AG04449 (cell line): ENCODE measurements around the gene CBX8.

Source experiments
- CTCF ChIA-PET: fragments of 350-600 bp; formaldehyde crosslinking; extraction: SDS; loops from one replicate; lab custom pipeline; 2021; ENCODE audit warnings: antibody characterized with exemption; lab: Yijun Ruan, JAX
- POLR2A ChIA-PET: fragments of 400-600, 350-600 bp; formaldehyde crosslinking; extraction: SDS; loops from one replicate; lab custom pipeline; 2020; ENCODE audit warnings: antibody characterized with exemption, inconsistent platforms; lab: Yijun Ruan, JAX
- DNase-seq: peaks from one replicate; pipeline ENCODE4 v3.0.0-alpha.2; 2010; ENCODE audit warnings: low read depth, low spot score
- H3K4me3 ChIP-seq: 2 replicates; pipeline ENCODE4 v1.5.1; 2011; ENCODE audit warnings: low read depth, mild to moderate bottlenecking, control low read depth, low read length
- TF ChIP-seq, protein P1 (sequence below): IDR thresholded peaks from one replicate; pipeline ENCODE4 v1.5.1; 2011; ENCODE audit warnings: mild to moderate bottlenecking, moderate library complexity, low read length, control low read depth, inconsistent platforms; ENCODE audit not compliant: insufficient read depth; ENCODE audit errors: missing control alignments

Gene CBX8

DNA sequence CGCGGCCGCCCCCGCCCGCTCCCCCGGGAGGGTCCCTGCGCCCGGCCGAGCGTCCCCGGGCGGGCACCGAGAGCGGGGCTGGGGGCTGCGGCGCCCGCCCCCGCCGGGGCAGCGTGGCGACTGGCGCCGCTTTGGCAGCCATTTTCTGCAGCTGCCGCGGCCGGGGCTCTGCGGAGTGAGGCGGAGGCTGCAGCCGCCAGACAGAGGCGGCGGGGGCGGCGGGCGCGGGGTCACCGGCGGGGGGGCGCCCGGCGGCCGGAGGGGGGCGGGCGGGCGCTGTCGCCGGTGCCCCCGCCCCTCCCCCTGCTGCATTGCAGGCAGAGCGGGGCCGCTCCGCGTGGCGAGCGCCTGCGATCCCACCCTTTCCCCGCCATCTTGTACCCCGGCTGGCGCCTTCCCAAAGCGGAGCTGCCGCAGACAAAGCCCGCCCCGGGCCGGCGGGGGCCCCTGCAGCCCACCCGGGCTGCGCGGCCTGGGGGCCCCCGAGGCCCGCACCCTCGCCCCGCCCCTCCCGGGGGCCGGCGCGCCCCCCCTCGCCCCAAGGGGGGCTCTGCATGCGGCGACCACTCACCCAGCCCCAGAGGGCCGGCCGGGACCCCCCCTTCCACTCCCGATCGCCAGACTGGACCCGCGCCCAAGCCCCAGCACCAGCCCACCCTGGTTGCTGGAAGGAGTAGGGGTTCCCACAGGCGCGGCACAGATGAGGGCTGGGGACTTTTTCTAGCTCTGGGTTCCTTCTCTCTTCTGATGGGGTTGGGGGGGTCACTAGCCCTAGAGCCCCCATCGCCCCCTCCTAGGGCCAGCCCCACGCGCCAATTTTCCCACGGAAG lies 16.6 kb upstream of the CBX8 start:
- CTCF ChIA-PET = interaction anchor here (1.0 to 2.5 kb wide), 7 partner anchors 9 to 192 kb away, joined by 3 to 19 read pairs (median 5); partner anchors contain the start of gene CBX8
- no peak for DNase-seq
- H3K4me3 ChIP-seq = peak overlapping the region; percentile 38
- POLR2A ChIA-PET = interaction anchor here (1.5 kb wide), 1 partner anchor 26 kb away, joined by 6 read pairs; the partner anchor contains the start of gene CBX4
- TF ChIP-seq, protein P1, sequence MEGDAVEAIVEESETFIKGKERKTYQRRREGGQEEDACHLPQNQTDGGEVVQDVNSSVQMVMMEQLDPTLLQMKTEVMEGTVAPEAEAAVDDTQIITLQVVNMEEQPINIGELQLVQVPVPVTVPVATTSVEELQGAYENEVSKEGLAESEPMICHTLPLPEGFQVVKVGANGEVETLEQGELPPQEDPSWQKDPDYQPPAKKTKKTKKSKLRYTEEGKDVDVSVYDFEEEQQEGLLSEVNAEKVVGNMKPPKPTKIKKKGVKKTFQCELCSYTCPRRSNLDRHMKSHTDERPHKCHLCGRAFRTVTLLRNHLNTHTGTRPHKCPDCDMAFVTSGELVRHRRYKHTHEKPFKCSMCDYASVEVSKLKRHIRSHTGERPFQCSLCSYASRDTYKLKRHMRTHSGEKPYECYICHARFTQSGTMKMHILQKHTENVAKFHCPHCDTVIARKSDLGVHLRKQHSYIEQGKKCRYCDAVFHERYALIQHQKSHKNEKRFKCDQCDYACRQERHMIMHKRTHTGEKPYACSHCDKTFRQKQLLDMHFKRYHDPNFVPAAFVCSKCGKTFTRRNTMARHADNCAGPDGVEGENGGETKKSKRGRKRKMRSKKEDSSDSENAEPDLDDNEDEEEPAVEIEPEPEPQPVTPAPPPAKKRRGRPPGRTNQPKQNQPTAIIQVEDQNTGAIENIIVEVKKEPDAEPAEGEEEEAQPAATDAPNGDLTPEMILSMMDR = no peak

DNA sequence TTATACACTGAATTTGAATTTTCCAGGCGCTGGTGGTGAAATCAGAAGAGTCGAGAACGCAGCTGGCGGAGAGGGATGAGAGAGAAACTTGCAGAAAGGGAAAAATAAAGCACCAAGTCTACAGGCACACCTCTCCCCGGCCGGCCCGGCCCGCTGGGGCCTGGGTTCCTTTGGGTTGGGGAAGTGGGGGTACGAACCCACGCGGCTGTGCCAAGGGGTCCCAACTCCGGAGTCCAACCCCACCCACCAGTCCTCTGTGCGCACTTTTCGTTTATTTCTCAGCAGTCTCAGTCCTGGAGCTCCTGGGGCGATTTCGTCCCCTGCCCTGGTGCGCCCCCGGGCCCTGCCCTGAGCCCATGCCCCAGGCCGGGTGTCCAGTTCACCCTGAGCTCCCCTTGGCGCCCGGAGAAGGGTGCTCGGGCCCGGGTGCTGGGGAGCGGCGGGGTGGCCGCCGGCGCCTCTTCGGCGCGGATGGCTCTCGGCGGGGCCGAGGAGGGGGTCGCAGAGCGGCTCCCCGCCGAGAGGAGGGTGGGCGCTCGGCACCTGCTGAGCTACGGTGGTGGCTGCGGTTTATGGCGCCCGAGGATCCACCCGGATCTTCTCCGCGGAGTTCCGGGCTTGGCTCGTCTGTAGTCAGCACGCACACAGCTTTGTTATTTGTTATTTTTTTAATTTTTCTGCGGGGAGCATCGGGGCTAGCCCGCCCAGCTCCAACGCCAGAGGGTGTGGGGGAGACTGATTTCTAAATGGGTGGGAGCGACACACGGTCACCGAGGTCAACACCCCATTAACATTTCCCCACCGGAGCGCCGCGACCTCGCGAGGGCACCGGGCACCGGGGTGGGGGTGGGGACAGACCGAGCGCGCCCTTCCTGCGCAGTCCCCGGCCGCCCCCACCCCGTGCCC lies 15.7 kb upstream of the CBX8 start:
- ChIA-PET CTCF (interaction anchor here (0.8 to 3.0 kb wide), 10 partner anchors 11 to 196 kb away, joined by 3 to 19 read pairs (median 4); partner anchors contain the start of gene CBX8), POLR2A (interaction anchor here (1.1 to 1.5 kb wide), 2 partner anchors 16 to 27 kb away, joined by 5 to 6 read pairs; partner anchors contain the start of genes CBX4 and CBX8)
- peak overlapping the region; percentile 28 for H3K4me3 ChIP-seq
- TF ChIP-seq, protein P1 = no peak
- no peak for DNase-seq

DNA sequence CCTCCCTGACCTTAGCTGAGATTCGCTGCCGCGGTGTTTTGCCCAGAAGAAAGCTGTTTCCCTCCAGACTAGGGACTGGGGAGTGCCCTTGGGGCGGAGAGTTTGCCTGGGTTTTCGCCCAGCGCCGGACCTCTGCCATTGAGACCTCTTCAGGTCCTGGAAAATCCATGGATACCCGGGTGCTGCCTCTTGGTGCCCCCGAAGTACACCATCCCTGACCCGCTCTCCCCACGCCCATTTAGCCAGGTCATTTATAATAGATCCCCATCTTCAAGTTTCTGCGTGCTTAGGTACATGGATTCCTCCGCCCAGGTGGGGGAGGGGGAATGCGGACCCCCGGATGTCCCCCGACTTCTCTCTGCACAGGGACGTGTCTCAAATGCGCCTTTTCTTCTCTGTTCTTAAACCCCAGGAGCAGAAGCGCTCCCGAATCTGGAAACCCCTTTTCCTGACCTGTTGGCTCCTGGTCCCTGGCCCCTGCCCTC lies 15.0 kb upstream of the CBX8 start:
- POLR2A ChIA-PET = interaction anchor here (1.1 to 1.5 kb wide), 2 partner anchors 15 to 27 kb away, joined by 5 to 6 read pairs; partner anchors contain the start of genes CBX4 and CBX8
- H3K4me3 ChIP-seq = no peak overlapping the region
- no peak for DNase-seq
- CTCF ChIA-PET = interaction anchor here (0.8 to 3.0 kb wide), 12 partner anchors 10 to 197 kb away, joined by 3 to 19 read pairs (median 6); partner anchors contain the start of gene CBX8
- TF ChIP-seq, protein P1 = no peak

DNA sequence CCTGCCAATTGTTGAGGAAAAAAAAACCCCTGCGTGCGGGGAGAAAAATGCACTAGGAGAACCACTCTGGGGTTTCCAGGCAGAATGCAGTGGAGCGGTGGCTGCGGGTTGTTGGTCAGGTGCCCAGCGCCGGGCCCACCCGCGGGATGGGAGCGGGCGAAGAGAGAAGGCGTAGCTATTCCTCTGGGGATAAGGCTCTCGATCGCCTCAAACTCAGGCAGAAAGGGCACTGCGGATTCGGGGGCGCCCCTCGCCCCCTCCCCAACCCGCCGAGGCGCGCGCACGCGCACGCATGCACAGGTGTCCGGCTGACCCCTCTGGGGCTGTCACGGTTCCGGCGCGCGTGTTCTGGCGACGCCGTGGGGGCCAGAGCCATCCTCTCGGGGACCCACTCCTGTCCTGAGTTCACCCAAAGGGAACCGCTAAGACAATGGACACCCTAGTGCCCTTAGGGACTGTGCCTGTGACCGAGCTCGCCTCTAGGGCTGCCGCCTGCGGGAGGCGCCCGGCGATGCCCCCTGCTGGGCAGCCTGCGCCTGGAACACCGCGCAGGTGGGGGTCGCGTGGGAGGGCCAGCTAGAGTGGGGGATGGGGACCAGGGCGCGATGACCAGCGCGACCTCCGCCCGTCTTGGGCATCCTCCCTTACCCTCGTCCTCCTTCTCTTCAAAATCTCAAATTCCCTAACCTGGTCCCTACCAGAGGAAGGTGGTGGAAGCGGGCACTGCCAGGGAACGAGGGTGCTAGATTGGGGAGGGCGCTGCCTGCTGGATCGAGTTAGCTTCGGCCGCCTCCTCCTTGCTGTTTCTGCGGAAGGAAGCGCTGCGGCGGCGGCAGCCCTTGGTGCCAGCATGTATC lies 14.4 kb upstream of the CBX8 start:
- no peak for DNase-seq
- CTCF ChIA-PET = interaction anchor here (1.0 to 3.0 kb wide), 12 partner anchors 9 to 179 kb away, joined by 3 to 15 read pairs (median 4); partner anchors contain the start of gene CBX8
- no peak overlapping the region for H3K4me3 ChIP-seq

More for the DNA sequence above, 14.4 kb upstream of the CBX8 start:
- POLR2A ChIA-PET = no interaction called here
- TF ChIP-seq, protein P1 = peak; percentile 75
